GM19467 (cell line): ENCODE results near the gene SSRP1.

Experiments
- ATAC-seq: cut with Tn5 transposase; IDR thresholded peaks from one replicate; pipeline ENCODE4 v1.9.1; 2021; ENCODE audit warnings: mild to moderate bottlenecking, moderate library complexity; ENCODE audit not compliant: unreplicated experiment

The SSRP1 gene

GRCh38 chr11:57320067-57320718, 15.5 kb downstream of the SSRP1 start:
- ATAC-seq, result no peak

GRCh38 chr11:57318178-57318577, 17.5 kb downstream of the SSRP1 start:
- ATAC-seq, result no peak

GRCh38 chr11:57316017-57316416, 19.7 kb downstream of the SSRP1 start:
- ATAC-seq, result no peak

- no peak for ATAC-seq
These were observed 20.2 kb downstream of the SSRP1 start for GRCh38 chr11:57315491-57315890.

- no peak for ATAC-seq
These were observed 21.3 kb downstream of the SSRP1 start for GRCh38 chr11:57314221-57314973.

GRCh38 chr11:57313788-57314135, 21.9 kb downstream of the SSRP1 start:
- ATAC-seq, result no peak

- no peak for ATAC-seq
These were observed 22.5 kb downstream of the SSRP1 start for GRCh38 chr11:57313071-57313787.

GRCh38 chr11:57312511-57313021, 23.1 kb downstream of the SSRP1 start:
- ATAC-seq, result no peak

- ATAC-seq, result peak; percentile 97
These were observed 24.4 kb downstream of the SSRP1 start for GRCh38 chr11:57311109-57311936.

GRCh38 chr11:57310630-57311086, 25.0 kb downstream of the SSRP1 start:
- ATAC-seq, result no peak

- ATAC-seq, result no peak
These were observed 25.6 kb downstream of the SSRP1 start for GRCh38 chr11:57310091-57310490.

GRCh38 chr11:57309106-57310059, 26.3 kb downstream of the SSRP1 start:
- no peak for ATAC-seq

- ATAC-seq, result no peak
These were observed 27.1 kb downstream of the SSRP1 start for GRCh38 chr11:57308426-57309060.

- no peak for ATAC-seq
These were observed 27.9 kb downstream of the SSRP1 start for GRCh38 chr11:57307666-57308270.

GRCh38 chr11:57306940-57307565, 28.6 kb downstream of the SSRP1 start:
- ATAC-seq, result no peak

- ATAC-seq, result no peak
These were observed 29.4 kb downstream of the SSRP1 start for GRCh38 chr11:57306161-57306876.

- ATAC-seq, result no peak
These were observed 30.2 kb downstream of the SSRP1 start for GRCh38 chr11:57305523-57305922.
